OCI-LY7 (cell line): ENCODE data around the gene TFRC.

Source experiments
- CTCF ChIP-seq: fragments of 200-600 bp; sonication (generic); conservative IDR thresholded peaks from 2 replicates; pipeline ENCODE4 v1.5.1; 2014; ENCODE audit warnings: mild to moderate bottlenecking, antibody characterized with exemption, low read length, moderate library complexity, mixed read lengths
- EZH2phosphoT487 ChIP-seq: fragments of 200-600 bp; sonication (generic); IDR thresholded peaks from 2 replicates; pipeline ENCODE4 v1.6.1; 2018; ENCODE audit warnings: low read depth, borderline replicate concordance, mild to moderate bottlenecking, mixed run types, antibody characterized with exemption, low read length, moderate library complexity, mixed read lengths

DNA sequence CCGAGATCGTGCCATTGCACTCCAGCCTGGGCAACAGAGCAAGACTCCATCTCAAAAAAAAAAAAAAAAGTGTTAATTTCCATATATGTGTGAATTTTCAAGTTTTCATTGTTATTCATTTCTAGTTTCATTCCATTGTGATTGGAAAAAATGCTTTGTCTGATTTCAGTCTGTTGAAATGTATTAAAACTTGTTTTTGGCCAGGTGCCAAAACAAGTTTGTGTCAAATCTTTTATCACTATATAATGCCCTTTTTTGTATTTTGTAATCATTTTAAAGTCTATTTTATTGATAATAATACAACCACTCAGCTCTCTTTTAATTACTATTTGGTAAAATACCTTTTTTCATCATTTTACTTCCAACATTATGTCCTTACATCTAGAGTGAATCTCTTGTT, 42.5 kb downstream of the TFRC start:
- no peak for TF ChIP-seq CTCF
- TF ChIP-seq EZH2phosphoT487, result no peak
